GM12892 (cell line): ENCODE results near the gene GGNBP2.

Source experiments
- POLR2A ChIP-seq: IDR thresholded peaks from 2 replicates; pipeline ENCODE4 v1.6.1; 2011; ENCODE audit warnings: low read depth, low read length, control low read depth
- POLR2AphosphoS5 ChIP-seq: IDR thresholded peaks from 2 replicates; pipeline ENCODE4 v1.6.1; 2011; ENCODE audit warnings: low read depth, low read length, control low read depth

- no peak for TF ChIP-seq POLR2A
- TF ChIP-seq POLR2AphosphoS5 = no peak
These were observed 17.0 kb upstream of the GGNBP2 start for GRCh38 chr17:36527621-36528250.
